Epithelial cell of esophagus (primary cell): ENCODE results near the gene NAA16.
"Not testable (repeated sequence)": the region's sequence is repeated elsewhere in the genome, so short reads cannot be mapped to it uniquely, and the experiment has no call there.

Experiments used
- DNase-seq: peaks from one replicate; pipeline ENCODE4 v3.0.0; 2010; ENCODE audit warnings: low read depth
- H3K4me3 ChIP-seq: 2 replicates; pipeline ENCODE4 v1.5.1; 2011; ENCODE audit warnings: mild to moderate bottlenecking, low read length, control low read depth
- CTCF ChIP-seq: IDR thresholded peaks from 2 replicates; pipeline ENCODE4 v1.5.1; 2011; ENCODE audit warnings: low read depth, mild to moderate bottlenecking, low read length, control low read depth, inconsistent platforms; ENCODE audit not compliant: insufficient read depth; ENCODE audit errors: missing control alignments

Gene NAA16

GRCh38 chr13:41334810-41335209 is 23.7 kb downstream of the NAA16 start:
- no peak for DNase-seq
- no peak for TF ChIP-seq CTCF
- no peak overlapping the region for H3K4me3 ChIP-seq

- TF ChIP-seq CTCF, result no peak
- no peak for DNase-seq
- no peak overlapping the region for H3K4me3 ChIP-seq
These were observed 33.3 kb downstream of the NAA16 start for GRCh38 chr13:41344358-41344757.

GRCh38 chr13:41345165-41345913 is 34.3 kb downstream of the NAA16 start:
- no peak for TF ChIP-seq CTCF
- no peak overlapping the region for H3K4me3 ChIP-seq
- no peak for DNase-seq

GRCh38 chr13:41345914-41346589 is 35.0 kb downstream of the NAA16 start:
- DNase-seq, result no peak
- H3K4me3 ChIP-seq, result no peak overlapping the region
- TF ChIP-seq CTCF, result no peak

- TF ChIP-seq CTCF, result peak; percentile 76
- DNase-seq, result peak; percentile 80
- H3K4me3 ChIP-seq, result no peak overlapping the region
These were observed 42.1 kb downstream of the NAA16 start for GRCh38 chr13:41352935-41353840.

GRCh38 chr13:41354416-41354815 is 43.3 kb downstream of the NAA16 start:
- DNase-seq, result no peak
- no peak overlapping the region for H3K4me3 ChIP-seq
- no peak for TF ChIP-seq CTCF

GRCh38 chr13:41356385-41356648 is 45.2 kb downstream of the NAA16 start:
- not testable (repeated sequence) for DNase-seq, H3K4me3 ChIP-seq
